HepG2 (cell line): ENCODE measurements around the gene CSTB. TPM values are rescaled to one million over a fixed set of nuclear protein-coding genes. Genes with fewer than 3 reads are reported as not detected.

Experiments used
- AKAP8 ChIP-seq: sonication (generic); formaldehyde crosslinking; IDR thresholded peaks from 2 replicates; pipeline ENCODE4 v1.5.1; 2020; ENCODE audit warnings: mild to moderate bottlenecking, missing genetic modification reagents
- CENPT ChIP-seq: sonication (generic); formaldehyde crosslinking; IDR thresholded peaks from 2 replicates; pipeline ENCODE4 v1.8.0; 2022; ENCODE audit warnings: low read depth, mild to moderate bottlenecking, moderate library complexity, missing genetic modification reagents
- HES4 ChIP-seq: sonication (generic); formaldehyde crosslinking; IDR thresholded peaks from 2 replicates; pipeline ENCODE4 v1.9.0; 2021; ENCODE audit warnings: mild to moderate bottlenecking, missing genetic modification reagents, borderline replicate concordance
- JUND ChIP-seq: sonication (generic); formaldehyde crosslinking; IDR thresholded peaks from 2 replicates; pipeline ENCODE4 v1.8.0; 2022; ENCODE audit warnings: mild to moderate bottlenecking, missing genetic modification reagents
- NONO ChIP-seq, 2 experiments: fragments of 450-650 bp in 1 of 2; sonication (generic) in 1 of 2; formaldehyde crosslinking in 1 of 2; IDR thresholded peaks in 1 of 2; conservative IDR thresholded peaks in 1 of 2; 2 replicates each; pipeline versions ENCODE4 v1.6.1 to v1.8.0; 2017 to 2022; ENCODE audit warnings: mild to moderate bottlenecking in 1 of 2, missing genetic modification reagents in 1 of 2, moderate library complexity in 1 of 2
- PREB ChIP-seq: sonication (generic); formaldehyde crosslinking; IDR thresholded peaks from 2 replicates; pipeline ENCODE4 v1.4.0; 2020; ENCODE audit warnings: missing genetic modification reagents
- RARA ChIP-seq: IDR thresholded peaks from 2 replicates; pipeline ENCODE4 v1.6.1; 2016; ENCODE audit warnings: missing genetic modification reagents, missing compliant biosample characterization
- TFE3 ChIP-seq: IDR thresholded peaks from 2 replicates; pipeline ENCODE4 v1.6.1; 2016
- ZBTB33 ChIP-seq: sonication (generic); formaldehyde crosslinking; IDR thresholded peaks from 2 replicates; pipeline ENCODE4 v1.4.0; 2020; ENCODE audit warnings: missing genetic modification reagents
- ZBTB7A ChIP-seq: sonication (generic); formaldehyde crosslinking; IDR thresholded peaks from 2 replicates; pipeline ENCODE4 v1.8.0; 2022; ENCODE audit warnings: mild to moderate bottlenecking, missing genetic modification reagents
- ZNF253 ChIP-seq: sonication (generic); formaldehyde crosslinking; IDR thresholded peaks from 2 replicates; pipeline ENCODE4 v1.8.0; 2022; ENCODE audit warnings: mild to moderate bottlenecking, missing genetic modification reagents, borderline replicate concordance
- ZNF331 ChIP-seq: sonication (generic); formaldehyde crosslinking; IDR thresholded peaks from 2 replicates; pipeline ENCODE4 v1.4.0; 2020; ENCODE audit warnings: missing genetic modification reagents
- ZNF572 ChIP-seq: sonication (generic); formaldehyde crosslinking; IDR thresholded peaks from 2 replicates; pipeline ENCODE4 v1.5.1; 2020; ENCODE audit warnings: mild to moderate bottlenecking, missing genetic modification reagents
- ZNF687 ChIP-seq: sonication (generic); formaldehyde crosslinking; IDR thresholded peaks from 2 replicates; pipeline ENCODE4 v1.5.1; 2020; ENCODE audit warnings: mild to moderate bottlenecking, missing genetic modification reagents, moderate library complexity
- polyA plus RNA-seq, 8 experiments: library from polyadenylated mRNA; depleted of rRNA in 3 of 8; stranded (reverse) in 7 of 8; unstranded in 1 of 8; fragments of >200 nt; fragmentation: Illumina TruSeq in 4 of 8; extraction: Trizol in 4 of 8; gene quantifications; 2 replicates each; pipeline versions ENCODE4 v1.2.1 to v1.2.3, GENCODE V29; 2011 to 2016; ENCODE audit warnings: low read depth in 4 of 8, missing spikeins in 1 of 8, mixed read lengths in 1 of 8; ENCODE audit not compliant: insufficient read depth in 1 of 8
- total RNA-seq, 5 experiments: library from RNA; depleted of rRNA; stranded (reverse); fragments of >200 nt; fragmentation: Illumina TruSeq; extraction: Trizol; gene quantifications; 2 replicates each; pipeline ENCODE4 v1.2.3, GENCODE V29; 2016; ENCODE audit warnings: low read depth in 1 of 5

CSTB gene
- total and polyA plus RNA-seq, 2 of the 13 experiments (the other 11 are each of a cell fraction or from before 2014, with no cell fraction given) = 11.7 to 94.1 TPM

- TF ChIP-seq TFE3 (CRISPR knock-in tag) (no peak), RARA (CRISPR knock-in tag) (no peak), ZNF572 (CRISPR knock-in tag) (no peak), ZNF331 (CRISPR knock-in tag) (no peak), AKAP8 (CRISPR knock-in tag) (peak; percentile 56; the same call in 1 of the 2 replicates), ZBTB33 (CRISPR knock-in tag) (0 out of 2 replicates have a peak, but pooled peaks have one; percentile 36), HES4 (CRISPR knock-in tag) (no peak), PREB (CRISPR knock-in tag) (no peak), ZBTB7A (peak; percentile 29; the same call in 1 of the 2 replicates), CENPT (CRISPR knock-in tag) (0 out of 2 replicates have a peak, but pooled peaks have one; percentile 45), NONO (IDR thresholded peaks at IDR 0.05) (no peak), NONO (CRISPR knock-in tag; conservative IDR thresholded peaks at IDR 0.05) (peak; percentile 74; the same call in 1 of the 2 replicates), JUND (CRISPR knock-in tag) (no peak), ZNF687 (CRISPR knock-in tag) (peak; percentile 53; the same call in 1 of the 2 replicates), ZNF253 (CRISPR knock-in tag) (0 out of 2 replicates have a peak, but pooled peaks have one; percentile 46)
Measured at GRCh38 chr21:43766734-43767497, 9.2 kb downstream of the CSTB start (continued).
